ENCODE data around the gene CREB3.

GRCh38 chr9:35730486-35730854 lies 2.0 kb upstream of the CREB3 start:
- TF ChIP-seq POLR2AphosphoS5 (IDR thresholded peaks at IDR 0.05; ENCODE audit: low read depth, low read length) (no peak), POLR2A (IDR thresholded peaks at IDR 0.05; ENCODE audit: low read depth, low read length) (no peak), SPI1 (IDR thresholded peaks at IDR 0.05; ENCODE audit: low read depth, low read length) (no peak), TAF1 (IDR thresholded peaks at IDR 0.05; ENCODE audit: low read depth, low read length) (no peak), PAX5 (IDR thresholded peaks at IDR 0.05; ENCODE audit: insufficient read depth, low read length, severe bottlenecking) (no peak), POU2F2 (IDR thresholded peaks at IDR 0.05; ENCODE audit: low read depth, low read length) (no peak)

All from GM12891 (cell line).